ENCODE results near the gene HOXA3.

The HOXA3 gene

GRCh38 chr7:27079234-27079975 is 73.0 kb downstream of the HOXA3 start:
- DNase-seq = no peak

- DNase-seq = no peak
Observed at GRCh38 chr7:27078616-27079233, 73.7 kb downstream of the HOXA3 start.

GRCh38 chr7:27073076-27073475 is 79.3 kb downstream of the HOXA3 start:
- no peak for DNase-seq

DNA sequence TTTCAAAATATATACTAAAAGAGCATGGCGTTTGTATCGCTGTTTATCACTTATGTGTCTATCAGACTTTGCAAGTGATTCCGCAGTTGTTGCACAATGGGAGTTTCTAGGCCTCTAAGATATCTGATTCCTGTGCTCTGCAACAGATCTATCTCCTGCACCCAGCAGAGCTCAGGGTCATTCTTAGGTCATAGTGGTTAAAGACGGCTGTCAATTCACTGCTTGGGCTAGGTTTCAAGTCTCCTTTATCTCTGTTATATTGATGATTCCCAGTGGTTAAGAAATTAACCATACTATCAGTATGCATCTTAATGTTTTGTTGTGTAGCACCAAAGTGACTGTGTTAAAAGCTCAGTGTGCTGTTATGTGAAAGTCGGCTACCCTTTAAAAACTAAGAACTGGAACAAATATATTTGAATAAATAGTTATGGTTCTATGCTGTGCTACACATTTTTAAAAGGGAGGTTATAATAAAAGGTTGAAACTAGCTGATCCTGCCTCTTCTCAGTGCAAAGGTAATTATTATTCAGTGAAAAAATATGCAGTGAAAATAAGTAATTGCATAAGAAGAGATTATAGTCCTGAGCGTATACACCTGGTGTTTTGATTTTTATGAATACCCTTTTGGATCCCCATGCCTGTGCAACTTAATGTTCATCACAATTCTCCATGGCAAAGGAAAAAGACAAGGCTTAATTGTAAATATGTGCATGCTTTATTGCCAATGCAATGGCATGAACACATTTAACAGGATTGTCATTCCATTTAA is 80.6 kb downstream of the HOXA3 start:
- DNase-seq = no peak

- DNase-seq = no peak
Observed at GRCh38 chr7:27068259-27068658, 84.1 kb downstream of the HOXA3 start.

DNA sequence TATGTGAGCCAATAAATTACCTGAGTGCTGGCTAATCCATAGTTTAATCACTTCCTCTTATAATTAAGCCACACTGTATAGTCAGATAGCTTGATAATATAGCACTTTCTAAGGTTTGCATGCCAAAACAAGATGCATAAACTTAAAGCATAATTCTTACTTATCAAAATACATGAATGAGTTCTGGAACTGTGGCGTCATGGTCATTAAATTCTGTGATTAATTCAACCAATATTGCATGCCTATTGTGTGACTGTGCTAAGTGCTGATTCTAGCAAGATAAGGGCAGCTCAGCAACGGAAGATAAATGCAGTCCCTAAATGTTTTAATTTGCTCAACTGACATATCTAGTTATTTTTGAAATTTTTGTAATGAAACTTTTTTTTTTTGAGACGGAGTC is 86.2 kb downstream of the HOXA3 start:
- DNase-seq = no peak

GRCh38 chr7:27065709-27066108 is 86.7 kb downstream of the HOXA3 start:
- no peak for DNase-seq

DNA sequence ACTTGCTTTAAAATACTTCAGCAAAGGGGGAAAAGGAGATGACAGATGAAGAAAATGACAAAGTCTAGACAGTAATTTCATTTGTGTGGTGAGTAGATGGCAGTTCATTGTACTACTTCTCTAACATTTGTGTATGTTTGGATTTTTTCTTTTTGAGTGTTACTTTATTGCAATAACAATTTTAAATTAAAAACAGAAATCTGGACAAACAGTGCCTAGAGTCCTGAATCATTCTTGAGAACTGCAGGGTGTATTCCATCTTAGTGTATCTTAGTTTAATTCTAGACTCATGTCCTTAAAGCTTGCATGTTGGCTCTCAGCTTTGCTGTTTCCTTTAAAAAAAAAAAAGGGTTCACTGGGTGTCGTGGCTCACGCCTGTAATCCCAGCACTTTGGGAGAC is 87.7 kb downstream of the HOXA3 start:
- DNase-seq = no peak

- no peak for DNase-seq
Observed at GRCh38 chr7:27064159-27064558, 88.2 kb downstream of the HOXA3 start.

DNA sequence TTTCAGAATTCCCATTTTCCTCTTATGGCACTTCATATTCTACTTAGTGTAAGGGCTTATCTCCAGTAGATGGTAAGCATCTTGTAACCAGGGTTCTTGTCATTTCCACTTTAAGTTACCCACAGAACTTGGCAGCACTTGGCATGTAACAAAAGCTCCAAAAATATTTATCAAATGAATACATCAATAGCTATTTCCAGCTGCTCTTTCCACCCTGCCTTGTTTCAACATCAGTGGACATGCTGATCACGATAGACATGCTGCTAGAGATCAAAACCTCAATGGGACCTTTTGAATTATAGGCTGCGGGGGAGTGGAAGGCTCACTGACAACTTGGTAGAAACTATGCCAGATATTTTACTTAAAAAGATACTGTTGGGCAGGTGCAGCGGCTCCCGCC is 89.4 kb downstream of the HOXA3 start:
- no peak for DNase-seq

All from CD4-positive, alpha-beta T cell treated with Interleukin-4 for 1 hour (primary cell).